Epithelial cell of esophagus (primary cell): ENCODE results near the gene TBC1D22B.

Experiments
- DNase-seq: peaks from one replicate; pipeline ENCODE4 v3.0.0; 2010; ENCODE audit warnings: low read depth
- H3K4me3 ChIP-seq: 2 replicates; pipeline ENCODE4 v1.5.1; 2011; ENCODE audit warnings: mild to moderate bottlenecking, low read length, control low read depth
- TF ChIP-seq, protein P1 (sequence below): IDR thresholded peaks from 2 replicates; pipeline ENCODE4 v1.5.1; 2011; ENCODE audit warnings: low read depth, mild to moderate bottlenecking, low read length, control low read depth, inconsistent platforms; ENCODE audit not compliant: insufficient read depth; ENCODE audit errors: missing control alignments

The TBC1D22B gene

DNA sequence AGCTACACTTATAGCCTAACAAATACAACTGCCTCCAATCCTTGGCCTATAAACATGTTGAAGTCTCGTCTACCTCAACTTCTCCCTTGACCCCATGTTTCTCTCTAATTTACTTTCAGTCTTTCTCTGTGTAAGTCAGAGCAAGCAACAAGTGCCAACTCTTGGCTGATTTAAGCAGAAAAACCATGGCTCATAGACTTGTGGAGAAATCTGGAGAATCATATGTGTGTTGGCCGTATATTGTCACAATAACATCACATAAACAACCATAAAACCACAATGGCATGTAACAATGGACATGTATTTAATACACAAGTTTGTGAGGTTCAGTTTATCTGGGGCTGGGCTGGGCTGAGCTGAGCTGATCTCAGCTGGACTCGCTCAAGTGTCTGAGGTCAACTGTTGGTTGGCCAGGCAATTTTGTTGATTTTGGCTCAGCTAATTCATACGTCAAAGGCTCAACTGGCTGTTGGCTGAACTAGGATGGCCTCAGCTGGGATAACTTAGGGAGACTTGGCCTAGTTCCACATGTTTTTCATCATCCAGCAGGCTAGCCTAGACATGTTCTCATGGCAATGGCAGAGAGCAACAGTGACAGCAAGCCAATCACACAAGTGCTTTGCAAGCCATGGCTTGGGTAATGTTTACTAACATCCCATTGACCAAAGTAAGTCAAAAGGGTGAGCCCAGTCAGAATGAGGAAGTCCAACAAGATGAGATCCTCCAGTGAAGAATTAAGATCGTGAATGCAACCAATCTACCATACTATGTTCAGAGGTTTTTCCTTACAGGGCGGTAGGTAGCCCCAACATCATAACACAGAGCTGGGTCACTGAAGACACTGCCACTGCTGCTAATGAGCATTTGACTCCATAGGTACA, 12.9 kb upstream of the TBC1D22B start:
- no peak overlapping the region for H3K4me3 ChIP-seq
- DNase-seq = peak; percentile 100
- TF ChIP-seq, protein P1, sequence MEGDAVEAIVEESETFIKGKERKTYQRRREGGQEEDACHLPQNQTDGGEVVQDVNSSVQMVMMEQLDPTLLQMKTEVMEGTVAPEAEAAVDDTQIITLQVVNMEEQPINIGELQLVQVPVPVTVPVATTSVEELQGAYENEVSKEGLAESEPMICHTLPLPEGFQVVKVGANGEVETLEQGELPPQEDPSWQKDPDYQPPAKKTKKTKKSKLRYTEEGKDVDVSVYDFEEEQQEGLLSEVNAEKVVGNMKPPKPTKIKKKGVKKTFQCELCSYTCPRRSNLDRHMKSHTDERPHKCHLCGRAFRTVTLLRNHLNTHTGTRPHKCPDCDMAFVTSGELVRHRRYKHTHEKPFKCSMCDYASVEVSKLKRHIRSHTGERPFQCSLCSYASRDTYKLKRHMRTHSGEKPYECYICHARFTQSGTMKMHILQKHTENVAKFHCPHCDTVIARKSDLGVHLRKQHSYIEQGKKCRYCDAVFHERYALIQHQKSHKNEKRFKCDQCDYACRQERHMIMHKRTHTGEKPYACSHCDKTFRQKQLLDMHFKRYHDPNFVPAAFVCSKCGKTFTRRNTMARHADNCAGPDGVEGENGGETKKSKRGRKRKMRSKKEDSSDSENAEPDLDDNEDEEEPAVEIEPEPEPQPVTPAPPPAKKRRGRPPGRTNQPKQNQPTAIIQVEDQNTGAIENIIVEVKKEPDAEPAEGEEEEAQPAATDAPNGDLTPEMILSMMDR = no peak

DNA sequence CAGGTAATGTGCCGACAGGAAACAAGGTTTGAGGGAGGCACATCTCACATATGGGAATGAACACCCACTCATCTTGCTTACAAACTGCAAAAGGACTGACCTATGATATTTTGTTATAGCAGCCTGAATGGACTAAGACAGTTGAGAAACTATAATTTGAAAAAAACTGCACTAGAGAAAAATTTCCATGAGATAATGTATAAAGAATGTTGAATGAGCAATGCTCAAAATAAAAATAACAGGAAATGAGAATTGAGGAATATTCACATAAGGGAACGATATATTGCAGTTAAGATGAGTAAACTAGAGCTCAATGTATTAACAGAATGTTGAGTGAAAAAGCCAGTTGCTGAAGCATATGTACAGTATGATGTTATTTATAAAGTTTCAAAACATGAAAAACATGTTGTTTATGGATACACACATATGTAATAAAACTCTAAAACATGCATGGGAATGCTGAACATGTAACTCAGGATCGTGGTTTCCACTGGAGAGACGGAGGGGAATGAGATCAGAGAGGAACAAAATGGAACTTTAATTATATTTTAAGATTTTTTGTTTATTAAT, 6.3 kb upstream of the TBC1D22B start:
- no peak overlapping the region for H3K4me3 ChIP-seq
- peak; percentile 48 for DNase-seq
- TF ChIP-seq, protein P1 = no peak

DNA sequence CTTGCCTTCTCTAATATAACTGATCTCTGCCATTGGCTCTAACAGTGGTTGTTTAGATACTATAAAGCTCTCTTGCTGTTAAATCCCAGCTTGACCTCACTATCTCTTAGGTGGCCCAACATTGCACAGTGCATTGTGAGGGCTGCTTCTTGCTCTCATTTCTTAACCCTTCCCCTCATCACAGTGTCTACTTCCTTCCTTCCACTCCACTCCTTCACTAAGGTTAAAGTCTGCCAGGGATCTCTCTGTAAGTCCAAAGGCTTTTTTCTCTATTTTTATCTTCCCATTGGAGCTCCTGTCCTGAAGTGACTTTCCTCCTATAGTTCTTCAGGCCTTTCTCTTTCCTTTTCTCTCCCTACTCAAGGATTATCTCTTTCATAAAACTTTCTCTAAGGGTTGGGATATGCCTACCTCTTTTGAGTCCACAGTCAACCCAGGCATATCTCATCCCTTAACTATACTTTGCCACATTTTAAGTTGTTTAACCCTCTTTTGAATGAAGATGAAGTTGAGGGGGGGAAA, 4.0 kb upstream of the TBC1D22B start:
- no peak for DNase-seq
- no peak overlapping the region for H3K4me3 ChIP-seq
- TF ChIP-seq, protein P1 = no peak

DNA sequence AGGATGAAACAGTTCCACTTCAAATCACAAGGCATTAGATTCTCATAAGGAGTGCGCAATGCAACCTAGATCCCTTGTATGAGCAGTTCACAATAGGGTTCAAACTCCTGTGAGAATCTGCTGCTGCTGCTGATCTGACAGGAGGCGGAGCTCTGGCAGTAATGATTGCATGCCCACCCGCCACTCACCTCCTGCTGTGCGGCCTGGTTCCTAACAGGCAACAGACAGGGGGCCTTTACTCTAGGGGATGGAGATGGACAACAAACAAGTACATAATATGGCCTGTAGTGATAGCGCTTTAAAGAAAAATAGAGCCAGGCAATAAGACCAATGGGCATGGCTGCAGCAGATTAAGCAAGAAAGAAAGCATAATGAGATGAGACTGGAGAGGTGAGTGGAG, 2.7 kb upstream of the TBC1D22B start:
- no peak for DNase-seq
- no peak overlapping the region for H3K4me3 ChIP-seq
- TF ChIP-seq, protein P1 = no peak

DNA sequence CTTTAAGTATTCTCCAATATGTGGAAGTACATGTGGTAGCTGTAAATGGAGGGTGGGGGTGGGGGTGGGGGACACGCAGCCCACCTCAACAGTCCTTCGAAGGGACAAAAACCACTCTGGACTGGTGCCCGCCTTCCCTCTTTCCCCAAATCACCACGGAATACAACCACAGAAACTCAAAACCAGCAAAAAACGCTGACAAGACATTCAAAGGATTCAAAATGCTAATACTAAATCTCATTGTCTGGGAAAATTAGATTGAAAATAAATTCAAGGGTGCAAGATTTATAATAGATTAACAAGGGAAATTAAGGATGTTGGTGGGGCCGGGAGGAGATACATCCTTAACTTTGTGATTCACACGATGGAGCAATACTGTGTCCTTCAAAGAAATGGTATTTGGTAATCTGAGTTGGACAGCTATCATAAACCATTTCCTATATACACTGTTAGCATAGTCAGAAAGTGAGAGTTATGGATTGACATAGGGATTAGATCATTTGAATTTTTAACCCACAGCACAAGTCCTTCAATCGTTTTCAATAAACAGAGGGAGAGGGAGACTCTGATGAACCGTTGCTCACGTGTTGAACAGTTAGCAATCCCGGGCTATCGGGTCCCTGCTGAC, 766 bp upstream of the TBC1D22B start:
- TF ChIP-seq, protein P1 = no peak
- peak overlapping the region; percentile 70 for H3K4me3 ChIP-seq
- DNase-seq = peak; percentile 88

DNA sequence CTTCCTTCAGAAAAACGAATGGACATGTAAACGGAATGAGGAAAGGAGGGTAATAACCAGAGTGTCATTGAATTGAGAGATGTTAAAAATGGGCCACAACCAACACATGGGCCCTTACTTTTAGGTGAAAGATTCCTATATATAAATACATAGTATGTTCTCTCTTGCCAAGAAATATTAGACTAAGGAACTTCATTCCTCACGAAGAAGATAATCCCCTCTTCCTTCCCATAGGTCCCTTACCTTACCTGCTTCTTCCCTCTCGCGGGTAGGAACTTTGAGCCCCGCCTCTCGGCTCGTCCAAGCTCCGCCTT, 295 bp upstream of the TBC1D22B start:
- DNase-seq = no peak
- TF ChIP-seq, protein P1 = no peak

More for the DNA sequence above, 295 bp upstream of the TBC1D22B start:
- peak overlapping the region; percentile 70 for H3K4me3 ChIP-seq
